Measurements from ENCODE around the gene USE1. TPM values are rescaled to one million over a fixed set of nuclear protein-coding genes. Genes with fewer than 3 reads are reported as not detected.
A peak's percentile ranks its signal among the peaks of the same experiment; 100 is the strongest.

USE1 gene
- total and polyA plus RNA-seq, 9 of the 15 experiments (the other 6 are each of a cell fraction or from before 2014, with no cell fraction given): 17.3 to 52.4 (median 34.0) TPM

DNA sequence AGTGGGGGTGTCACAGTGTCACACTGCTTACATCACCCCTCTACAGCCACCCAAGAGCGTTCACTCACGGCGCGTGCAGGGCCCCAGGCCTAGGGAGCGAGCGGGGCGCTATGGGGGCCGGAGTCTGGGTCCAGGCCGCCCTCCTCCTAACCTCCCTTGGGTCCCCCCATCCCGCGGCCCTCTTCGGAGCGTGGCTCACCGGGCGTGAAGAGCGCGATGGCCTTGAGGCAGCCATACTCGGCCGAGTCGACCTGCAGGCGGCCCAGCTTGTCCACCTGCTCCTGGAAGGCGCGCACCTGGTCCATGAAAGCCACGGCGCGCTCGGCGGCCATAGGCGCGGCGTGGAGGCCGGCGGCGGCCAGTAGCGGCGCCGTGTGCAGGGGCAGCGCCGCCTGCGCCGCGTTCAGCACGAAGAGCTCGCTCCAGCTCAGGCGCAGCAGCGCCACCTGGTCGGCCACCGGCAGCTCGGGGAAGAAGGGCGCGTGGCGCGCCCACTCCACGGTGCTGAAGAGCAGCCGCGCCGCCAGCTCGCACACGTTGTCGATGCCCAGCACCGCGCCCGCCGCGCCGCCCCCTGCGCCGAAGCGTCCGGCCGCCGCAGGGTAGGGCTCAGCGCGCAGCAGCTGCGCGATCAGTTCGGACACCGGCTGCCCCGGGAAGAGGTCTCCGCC, 20.3 kb downstream of the USE1 start (continued):
- TF ChIP-seq CUX1 (CRISPR knock-in tag; IDR thresholded peaks at IDR 0.05): no peak
- 0 out of 2 replicates have a peak, but pooled peaks have one; percentile 17 for TF ChIP-seq SMC3 (conservative IDR thresholded peaks at IDR 0.05; ENCODE audit: insufficient read depth, low read depth, low read length)
- TF ChIP-seq PREB (CRISPR knock-in tag; IDR thresholded peaks at IDR 0.05): no peak
- TF ChIP-seq CBX3 (IDR thresholded peaks at IDR 0.05; ENCODE audit: borderline replicate concordance in 1 of 2, low read length in 2 of 2): no peak
- TF ChIP-seq, protein P1, sequence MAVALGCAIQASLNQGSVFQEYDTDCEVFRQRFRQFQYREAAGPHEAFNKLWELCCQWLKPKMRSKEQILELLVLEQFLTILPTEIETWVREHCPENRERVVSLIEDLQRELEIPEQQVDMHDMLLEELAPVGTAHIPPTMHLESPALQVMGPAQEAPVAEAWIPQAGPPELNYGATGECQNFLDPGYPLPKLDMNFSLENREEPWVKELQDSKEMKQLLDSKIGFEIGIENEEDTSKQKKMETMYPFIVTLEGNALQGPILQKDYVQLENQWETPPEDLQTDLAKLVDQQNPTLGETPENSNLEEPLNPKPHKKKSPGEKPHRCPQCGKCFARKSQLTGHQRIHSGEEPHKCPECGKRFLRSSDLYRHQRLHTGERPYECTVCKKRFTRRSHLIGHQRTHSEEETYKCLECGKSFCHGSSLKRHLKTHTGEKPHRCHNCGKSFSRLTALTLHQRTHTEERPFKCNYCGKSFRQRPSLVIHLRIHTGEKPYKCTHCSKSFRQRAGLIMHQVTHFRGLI (CRISPR knock-in tag; IDR thresholded peaks at IDR 0.05): no peak
- TF ChIP-seq SMAD4 (CRISPR knock-in tag; conservative IDR thresholded peaks at IDR 0.05): peak; percentile 90
- no peak for TF ChIP-seq HOXB6 (CRISPR knock-in tag; IDR thresholded peaks at IDR 0.05; ENCODE audit: borderline replicate concordance)
- TF ChIP-seq ZNF436 (CRISPR knock-in tag; IDR thresholded peaks at IDR 0.05): no peak
- no peak for TF ChIP-seq ZNF143 (CRISPR knock-in tag; IDR thresholded peaks at IDR 0.05)
- TF ChIP-seq ZNF121 (CRISPR knock-in tag; conservative IDR thresholded peaks at IDR 0.05): no peak
- TF ChIP-seq MCM5 (IDR thresholded peaks at IDR 0.05; ENCODE audit: low read depth): no peak
- no peak for TF ChIP-seq KLF6 (CRISPR knock-in tag; IDR thresholded peaks at IDR 0.05; ENCODE audit: borderline replicate concordance)
- TF ChIP-seq MEF2A (IDR thresholded peaks at IDR 0.05; ENCODE audit: control insufficient read depth, low read depth, low read length): no peak
- peak; percentile 64 to 70 for TF ChIP-seq RAD21 (CRISPR knock-in tag; conservative IDR thresholded peaks at IDR 0.05 in 1 of 2, IDR thresholded peaks at IDR 0.05 in 1 of 2)
- TF ChIP-seq, protein P2, sequence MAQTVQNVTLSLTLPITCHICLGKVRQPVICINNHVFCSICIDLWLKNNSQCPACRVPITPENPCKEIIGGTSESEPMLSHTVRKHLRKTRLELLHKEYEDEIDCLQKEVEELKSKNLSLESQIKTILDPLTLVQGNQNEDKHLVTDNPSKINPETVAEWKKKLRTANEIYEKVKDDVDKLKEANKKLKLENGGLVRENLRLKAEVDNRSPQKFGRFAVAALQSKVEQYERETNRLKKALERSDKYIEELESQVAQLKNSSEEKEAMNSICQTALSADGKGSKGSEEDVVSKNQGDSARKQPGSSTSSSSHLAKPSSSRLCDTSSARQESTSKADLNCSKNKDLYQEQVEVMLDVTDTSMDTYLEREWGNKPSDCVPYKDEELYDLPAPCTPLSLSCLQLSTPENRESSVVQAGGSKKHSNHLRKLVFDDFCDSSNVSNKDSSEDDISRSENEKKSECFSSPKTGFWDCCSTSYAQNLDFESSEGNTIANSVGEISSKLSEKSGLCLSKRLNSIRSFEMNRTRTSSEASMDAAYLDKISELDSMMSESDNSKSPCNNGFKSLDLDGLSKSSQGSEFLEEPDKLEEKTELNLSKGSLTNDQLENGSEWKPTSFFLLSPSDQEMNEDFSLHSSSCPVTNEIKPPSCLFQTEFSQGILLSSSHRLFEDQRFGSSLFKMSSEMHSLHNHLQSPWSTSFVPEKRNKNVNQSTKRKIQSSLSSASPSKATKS (CRISPR knock-in tag; IDR thresholded peaks at IDR 0.05): no peak

All from K562 (cell line).